GM19240 (cell line): ENCODE results near the gene ELK4.

ENCODE experiments used
- DNase-seq: peaks from one replicate; pipeline ENCODE4 v3.0.0; 2011; ENCODE audit warnings: low spot score; ENCODE audit not compliant: insufficient read length

Gene ELK4

DNA sequence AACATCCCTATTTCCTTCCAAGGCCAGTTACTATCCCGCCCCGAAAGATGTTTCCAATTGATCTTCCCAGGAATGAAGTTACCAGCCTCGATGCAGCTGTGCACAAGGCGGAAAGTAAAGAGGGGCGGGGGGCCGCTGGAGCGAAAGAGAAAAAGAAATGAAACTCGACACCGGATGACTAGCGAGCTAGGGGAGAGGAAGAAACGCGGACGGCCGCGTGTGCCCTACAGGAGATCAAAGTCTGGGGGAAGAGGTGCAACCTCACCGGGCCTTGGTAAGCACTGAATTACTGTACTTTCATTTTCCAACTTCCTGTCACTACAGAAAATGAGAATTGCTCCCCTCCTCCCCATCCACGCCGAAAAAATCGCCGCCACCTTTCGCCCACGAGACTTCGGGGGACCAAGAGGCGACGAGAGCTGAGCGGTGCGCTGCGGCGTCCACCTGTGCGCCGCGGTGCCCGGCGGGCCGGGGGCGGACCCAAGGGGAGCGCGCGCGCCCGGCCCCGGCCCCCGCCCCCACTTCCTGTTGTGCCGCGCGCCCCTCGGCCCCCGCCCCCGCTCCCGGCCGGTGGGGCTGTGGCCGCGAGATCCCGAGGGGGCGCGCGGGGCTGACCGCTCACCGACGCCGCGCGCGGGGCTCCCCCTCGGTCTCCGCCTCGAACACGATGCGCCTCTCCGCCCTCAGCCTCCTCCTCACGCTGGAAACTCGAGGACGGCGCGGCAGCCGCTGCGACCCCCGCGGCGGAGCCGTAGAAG lies 622 bp downstream of the ELK4 start:
- peak; percentile 61 for DNase-seq

- DNase-seq: no peak
These were observed 1.2 kb downstream of the ELK4 start for GRCh38 chr1:205630651-205631009.

DNA sequence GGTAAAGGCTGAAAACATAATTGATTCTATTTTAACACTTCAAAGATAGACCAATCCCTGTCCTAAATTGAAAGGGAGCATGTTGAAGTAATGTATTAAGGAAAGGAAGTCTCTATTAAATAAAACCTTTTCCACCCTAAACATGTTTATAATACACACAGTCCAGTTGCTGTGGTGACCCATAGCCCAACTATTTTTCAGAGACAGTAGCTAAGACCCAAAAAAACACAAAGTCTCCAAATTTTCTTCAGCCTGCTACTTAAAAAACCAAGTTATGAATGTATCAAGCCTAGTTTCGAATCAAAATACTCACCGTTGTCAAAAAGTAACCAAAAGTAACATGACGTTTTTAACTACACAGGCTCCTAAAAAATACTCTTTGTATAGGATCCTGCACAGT lies 1.6 kb downstream of the ELK4 start:
- DNase-seq: no peak

GRCh38 chr1:205629751-205630150 lies 2.1 kb downstream of the ELK4 start:
- DNase-seq: no peak

DNA sequence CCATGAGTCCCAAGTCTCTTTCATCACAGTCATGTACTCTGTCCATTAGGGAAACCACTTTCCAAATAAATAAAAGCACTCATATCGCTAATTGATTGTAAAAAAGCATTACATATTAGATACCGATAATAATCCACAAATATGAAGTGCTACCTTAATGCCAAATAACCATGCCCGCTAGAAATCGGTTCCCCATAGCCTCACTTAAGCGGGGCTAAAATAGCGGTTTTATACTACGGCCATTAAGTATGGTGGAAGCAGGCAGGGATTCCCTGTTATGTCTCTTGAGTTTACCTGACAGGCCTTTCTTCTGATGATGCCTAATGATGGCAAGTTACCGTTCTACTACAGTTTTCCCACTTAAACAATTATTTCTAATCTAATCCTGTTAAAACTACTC lies 3.9 kb downstream of the ELK4 start:
- DNase-seq: no peak

- DNase-seq: no peak
These were observed 5.6 kb downstream of the ELK4 start for GRCh38 chr1:205626216-205626615.

DNA sequence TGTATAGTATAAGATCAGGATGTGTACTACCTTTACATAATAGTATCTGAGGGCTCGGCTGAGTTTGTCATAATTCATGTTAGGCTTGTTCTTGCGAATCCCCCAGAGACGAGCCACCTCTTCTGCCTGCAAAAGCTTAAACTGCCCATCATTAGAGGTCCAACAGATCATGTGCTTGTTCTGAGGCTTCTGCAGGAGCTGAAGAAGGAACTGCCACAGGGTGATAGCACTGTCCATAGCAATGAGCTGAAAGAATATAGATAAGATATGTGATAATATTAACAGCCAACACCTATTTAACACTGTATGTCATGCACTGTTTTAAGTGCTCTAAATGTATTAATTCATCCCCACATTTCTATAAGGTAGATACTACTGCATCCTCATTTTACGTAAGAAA lies 8.2 kb downstream of the ELK4 start:
- no peak for DNase-seq

DNA sequence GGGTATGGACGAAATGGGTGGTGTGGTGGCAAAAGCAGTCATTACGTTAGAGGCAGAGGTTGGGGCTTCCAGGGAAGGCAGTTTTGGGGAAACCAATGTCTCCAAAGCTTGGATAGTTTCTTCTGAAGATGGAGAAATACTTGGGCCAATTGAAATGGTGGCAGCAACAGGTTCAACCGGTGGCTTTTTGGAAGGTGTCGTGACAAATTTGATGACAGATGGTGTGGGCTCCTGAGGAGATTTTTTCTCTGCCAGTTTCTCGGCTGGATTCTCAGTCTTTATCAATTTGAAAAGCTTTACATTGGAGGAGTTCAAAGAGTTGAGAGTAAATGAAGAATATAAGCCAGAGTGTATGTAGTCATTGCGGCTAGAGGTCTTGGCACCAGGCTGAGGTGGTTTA lies 11.5 kb downstream of the ELK4 start:
- no peak for DNase-seq

DNA sequence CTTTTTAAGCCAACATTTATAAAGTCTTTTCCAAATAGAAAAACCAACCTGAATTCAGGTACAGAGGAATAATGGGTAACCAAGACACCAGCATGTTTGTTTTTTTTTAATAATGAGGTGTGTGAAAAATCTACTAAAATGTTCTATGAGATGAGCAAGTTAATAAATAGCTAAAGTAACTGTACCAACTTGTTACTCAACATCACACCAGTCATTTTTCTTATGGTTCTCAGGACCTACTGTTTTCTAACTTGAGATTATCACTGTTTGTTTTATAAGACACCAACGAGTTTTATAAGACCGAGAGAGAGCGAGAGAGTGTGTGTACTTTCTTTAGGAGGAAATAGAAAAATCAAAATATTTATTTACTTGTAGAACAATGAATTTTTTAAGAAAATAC lies 12.4 kb downstream of the ELK4 start:
- no peak for DNase-seq

DNA sequence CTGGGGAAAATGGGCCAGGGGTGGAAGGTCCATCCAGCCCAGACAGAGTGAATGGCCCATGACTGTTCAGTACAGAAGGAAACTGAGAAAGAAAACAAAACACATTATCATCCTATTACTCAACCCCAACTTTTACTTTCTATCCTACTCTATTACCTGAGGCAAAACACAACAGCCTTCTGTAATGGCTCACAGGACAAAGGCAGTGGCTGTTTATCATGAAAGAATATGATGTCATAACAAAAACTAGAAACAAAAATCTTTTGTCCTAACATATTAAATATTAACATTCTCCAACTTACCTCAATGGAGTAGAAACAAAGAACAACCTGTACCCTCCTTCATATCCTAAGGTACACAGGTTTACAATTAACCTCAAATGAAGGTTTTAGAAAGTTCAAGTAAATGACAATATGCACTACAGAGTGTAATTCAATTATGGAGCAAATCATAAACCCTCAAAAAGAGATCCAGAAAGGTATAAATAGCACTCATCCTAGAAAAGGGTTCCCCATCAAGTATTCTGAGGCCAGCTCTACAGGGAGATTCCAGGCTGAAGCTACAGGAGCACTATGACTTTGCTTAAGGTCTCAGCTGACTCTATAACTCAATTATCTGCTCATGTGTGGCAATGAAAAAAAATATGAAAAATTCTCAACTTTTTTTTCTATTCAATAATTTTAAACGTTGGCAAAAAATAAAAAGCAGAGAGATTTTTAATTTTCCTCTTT lies 15.1 kb downstream of the ELK4 start:
- DNase-seq: no peak

DNA sequence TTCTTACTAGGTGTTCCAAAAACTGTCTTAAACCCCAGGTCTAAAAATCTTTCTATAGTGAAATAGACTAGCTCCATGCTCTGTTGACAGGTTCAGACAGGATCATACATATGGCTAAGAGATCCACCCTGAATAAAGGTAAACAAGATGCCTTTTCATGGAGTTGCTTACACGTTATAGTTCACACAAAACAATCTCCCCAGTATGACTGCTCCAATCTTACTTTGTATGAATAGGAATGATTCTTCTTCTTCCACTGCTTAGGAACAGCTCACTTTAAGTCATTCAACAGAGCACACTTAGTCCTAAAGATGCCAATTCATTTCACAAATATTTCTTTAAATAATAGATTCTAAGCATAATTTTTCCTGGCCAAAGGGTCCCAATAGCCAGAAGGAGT lies 16.0 kb downstream of the ELK4 start:
- DNase-seq: no peak

DNA sequence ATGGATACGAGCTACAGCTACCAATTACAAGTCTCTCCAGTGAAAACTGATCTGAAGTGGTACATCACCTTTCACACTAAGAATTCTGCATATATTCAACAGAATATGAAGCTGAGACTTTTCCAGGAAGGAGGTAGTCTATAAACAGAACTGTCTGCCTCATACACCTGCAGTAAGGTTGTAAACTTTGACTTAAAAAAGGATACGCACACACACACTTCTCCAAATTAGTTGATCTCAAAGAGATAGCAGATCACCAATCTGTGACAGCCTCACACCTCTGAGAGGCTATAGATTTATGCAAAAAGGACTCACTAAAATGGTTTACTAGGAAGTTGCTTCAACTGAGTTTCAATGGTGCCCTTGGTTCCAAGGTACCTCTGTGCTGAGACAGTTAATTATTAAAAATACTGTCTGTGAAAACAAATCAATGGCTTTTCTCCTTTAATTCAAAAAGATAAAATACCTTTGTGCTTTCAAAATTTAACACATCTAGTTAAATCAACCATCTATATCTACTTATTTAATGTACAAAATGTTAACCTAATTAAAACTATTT lies 17.9 kb downstream of the ELK4 start:
- no peak for DNase-seq

GRCh38 chr1:205612556-205612955 lies 19.3 kb downstream of the ELK4 start:
- DNase-seq: no peak

DNA sequence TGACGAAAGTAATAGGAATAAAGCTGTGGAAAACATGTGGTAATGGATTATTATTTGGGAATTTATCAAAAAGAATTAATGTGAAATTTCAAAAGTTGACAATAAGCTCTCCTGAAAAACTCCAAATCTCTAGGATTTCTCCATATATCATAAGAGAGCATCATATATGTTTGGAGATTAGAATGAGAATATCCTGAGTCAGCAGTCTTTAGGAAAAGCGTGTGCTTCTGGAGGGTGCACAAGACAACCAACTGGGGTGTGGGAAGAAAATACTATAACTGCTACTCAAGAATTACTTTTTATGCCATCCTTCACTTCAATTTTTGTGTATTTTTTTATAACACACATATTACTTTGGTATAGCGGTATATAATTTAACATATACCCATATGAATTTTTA lies 19.7 kb downstream of the ELK4 start:
- no peak for DNase-seq

DNA sequence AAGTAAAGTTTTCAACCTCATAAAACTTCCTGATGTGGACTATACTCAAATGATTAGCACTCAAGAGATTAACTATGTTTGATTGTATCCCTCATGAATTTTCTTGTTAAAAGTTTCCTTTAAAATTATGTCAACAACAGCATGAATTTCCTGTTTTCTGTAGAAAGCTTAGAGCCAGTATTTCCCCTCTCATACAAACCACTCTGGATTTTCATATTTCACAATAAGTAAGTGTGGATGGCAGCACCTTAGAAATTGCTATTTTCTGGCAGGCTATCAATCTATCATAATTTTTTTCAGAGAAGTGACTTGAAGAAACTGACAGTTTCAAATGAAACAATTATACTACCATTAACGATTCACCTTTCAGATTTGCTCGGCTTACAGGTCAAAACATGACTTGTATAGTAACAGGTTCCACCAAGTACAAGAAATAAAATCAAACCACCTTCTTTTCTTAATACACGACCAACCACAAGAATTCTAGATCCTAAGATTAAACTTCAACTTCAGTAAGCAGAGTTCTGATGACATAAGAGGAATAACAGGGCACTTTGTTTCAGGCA lies 20.8 kb downstream of the ELK4 start:
- DNase-seq: no peak

GRCh38 chr1:205610036-205610435 lies 21.8 kb downstream of the ELK4 start:
- DNase-seq: no peak

DNA sequence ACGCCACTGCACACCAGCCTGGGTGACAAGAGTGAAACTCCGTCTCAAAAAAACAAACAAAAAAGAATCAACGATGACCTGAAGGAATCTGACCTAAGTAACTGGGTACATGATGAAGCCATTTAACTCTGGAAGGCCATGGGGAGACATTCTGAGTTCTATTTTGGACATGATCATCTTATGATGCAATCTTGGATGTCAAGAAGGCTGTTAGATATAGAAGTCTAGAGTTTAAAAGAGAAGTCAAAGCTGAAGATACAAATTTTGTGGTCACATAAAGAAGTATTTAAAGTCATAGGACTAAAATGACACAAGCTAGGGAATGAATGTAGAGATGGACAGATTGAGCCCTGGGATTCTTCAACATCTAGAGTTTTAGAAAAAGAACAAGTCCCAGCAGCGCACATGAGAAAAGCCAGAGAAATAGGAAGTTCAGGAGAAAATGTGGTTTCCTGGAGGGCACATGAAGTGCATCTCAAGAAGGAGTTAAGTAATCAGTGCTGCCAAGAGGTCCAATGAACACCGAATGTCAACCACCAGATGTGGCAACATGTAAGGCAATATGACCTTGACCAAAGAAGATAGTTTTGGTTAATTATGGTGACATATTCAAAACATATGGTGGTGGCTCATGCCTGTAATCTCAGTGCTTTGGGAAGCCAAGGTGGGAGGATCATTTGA lies 26.8 kb downstream of the ELK4 start:
- no peak for DNase-seq

- no peak for DNase-seq
These were observed 27.8 kb downstream of the ELK4 start for GRCh38 chr1:205604059-205604458.

- no peak for DNase-seq
These were observed 30.6 kb downstream of the ELK4 start for GRCh38 chr1:205601205-205601604.

GRCh38 chr1:205600085-205600484 lies 31.7 kb downstream of the ELK4 start:
- peak; percentile 41 for DNase-seq

DNA sequence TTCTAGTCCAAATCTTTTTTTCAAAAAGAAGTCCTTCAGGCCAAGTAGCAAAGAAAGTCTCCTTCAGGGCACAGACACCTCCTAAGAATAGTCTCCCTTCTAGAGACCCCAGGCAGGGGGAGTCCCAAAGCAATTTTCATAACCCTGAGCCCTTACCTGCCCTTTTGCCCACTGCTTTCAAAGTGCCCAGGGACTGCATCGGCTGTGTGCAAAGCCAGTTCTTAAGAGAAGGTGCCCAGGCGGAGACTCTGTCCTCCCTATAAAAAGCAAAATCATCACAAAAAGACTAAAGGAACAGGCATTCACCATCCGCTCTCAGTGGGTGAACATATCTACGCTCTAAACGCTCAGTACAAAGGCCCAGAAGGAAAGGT lies 32.2 kb downstream of the ELK4 start:
- DNase-seq: no peak
